ENCODE data around the gene AVL9. TPM values are rescaled to one million over a fixed set of nuclear protein-coding genes. Genes with fewer than 3 reads are reported as not detected.

AVL9 gene
- total RNA-seq, 4 donors from 2014 or later, result 50.9 to 69.2 (median 62.9) TPM

GRCh38 chr7:32470871-32471270 lies 24.4 kb upstream of the AVL9 start:
- intact Hi-C loops (cut with DNase I; ENCODE audit: low total_unique reads) (no loop called here), in situ Hi-C loops (cut with MboI; ENCODE audit: low pct_ligation_motif_present in 1 of 4, low pct_unique_long_range_greater_than_20kb in 1 of 4, low sequenced_read_pairs in 3 of 4) (loop anchor here in 1 of 4 donors (10.0 kb wide), 1 partner anchor 256 kb away; no protein-coding TSS in a partner anchor)
- H3K4me1 ChIP-seq, result no peaks in the 10 kb centered on the region
- WGBS, 2 donors (ENCODE audit: low coverage in 1 of 2), result 77% methylated on average over 5 of the region's 5 CpGs; no CpG with 5 or more reads in 1 of the 2 donors
- TF ChIP-seq POLR2AphosphoS5 (IDR thresholded peaks at IDR 0.05) (no peak), EP300 (IDR thresholded peaks at IDR 0.05; ENCODE audit: low read depth) (no peak), CTCF (IDR thresholded peaks at IDR 0.05) (no peak), POLR2A (IDR thresholded peaks at IDR 0.05) (no peak)
- no peak overlapping the region for H3K4me3 ChIP-seq
- H3K36me3 ChIP-seq, result no peaks in the 10 kb centered on the region
- no peaks in the 10 kb centered on the region for H3K9me3 ChIP-seq
- H3K27me3 ChIP-seq, result no peaks in the 10 kb centered on the region
- H3K27ac ChIP-seq, result no peak overlapping the region
- DNase-seq, result no peak

GRCh38 chr7:32472015-32472414 lies 23.3 kb upstream of the AVL9 start:
- Histone ChIP-seq H3K36me3 (no peaks in the 10 kb centered on the region), H3K4me3 (no peak overlapping the region), H3K4me1 (no peaks in the 10 kb centered on the region), H3K27me3 (no peaks in the 10 kb centered on the region), H3K27ac (no peak overlapping the region), H3K9me3 (no peaks in the 10 kb centered on the region)
- in situ Hi-C loops (cut with MboI; ENCODE audit: low pct_ligation_motif_present in 1 of 4, low pct_unique_long_range_greater_than_20kb in 1 of 4, low sequenced_read_pairs in 3 of 4) (loop anchor here in 1 of 4 donors (10.0 kb wide), 1 partner anchor 257 kb away; no protein-coding TSS in a partner anchor), intact Hi-C loops (cut with DNase I; ENCODE audit: low total_unique reads) (no loop called here)
- TF ChIP-seq EP300 (IDR thresholded peaks at IDR 0.05; ENCODE audit: low read depth) (no peak), POLR2A (IDR thresholded peaks at IDR 0.05) (no peak), CTCF (IDR thresholded peaks at IDR 0.05) (no peak), POLR2AphosphoS5 (IDR thresholded peaks at IDR 0.05) (no peak)
- WGBS, 2 donors (ENCODE audit: low coverage in 1 of 2), result 80 to 89% methylated on average over 1 to 9 of the region's 9 CpGs
- no peak for DNase-seq

DNA sequence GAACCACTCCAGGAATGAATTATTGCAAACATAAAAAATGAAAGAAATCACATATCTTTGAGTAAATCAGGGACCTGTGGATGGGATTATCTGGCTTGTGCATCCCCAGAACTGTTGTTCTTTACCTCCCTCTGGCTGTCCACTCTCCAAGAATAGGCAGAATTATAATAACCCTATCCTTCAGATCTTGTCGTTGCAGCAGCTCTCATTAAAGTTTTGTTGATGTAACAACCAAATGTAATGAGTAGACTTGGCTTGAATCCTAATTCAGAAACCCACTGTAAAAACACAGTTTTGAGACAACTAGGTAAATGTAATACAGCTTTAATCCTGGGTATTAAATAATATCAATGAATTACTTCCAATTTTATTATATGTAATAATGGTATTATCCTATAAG lies 21.3 kb upstream of the AVL9 start:
- H3K27ac ChIP-seq, result no peak overlapping the region
- intact Hi-C loops (cut with DNase I; ENCODE audit: low total_unique reads) (no loop called here), in situ Hi-C loops (cut with MboI; ENCODE audit: low pct_ligation_motif_present in 1 of 4, low pct_unique_long_range_greater_than_20kb in 1 of 4, low sequenced_read_pairs in 3 of 4) (loop anchor here in 1 of 4 donors (10.0 kb wide), 1 partner anchor 259 kb away; no protein-coding TSS in a partner anchor)
- WGBS, 2 donors (ENCODE audit: low coverage in 1 of 2), result 56 to 83% methylated on average over 1 of the region's 1 CpG
- no peak for DNase-seq
- H3K4me3 ChIP-seq, result no peak overlapping the region
- H3K4me1 ChIP-seq, result no peaks in the 10 kb centered on the region
- H3K9me3 ChIP-seq, result no peaks in the 10 kb centered on the region
- no peaks in the 10 kb centered on the region for H3K27me3 ChIP-seq
- TF ChIP-seq CTCF (IDR thresholded peaks at IDR 0.05) (no peak), EP300 (IDR thresholded peaks at IDR 0.05; ENCODE audit: low read depth) (no peak), POLR2A (IDR thresholded peaks at IDR 0.05) (no peak), POLR2AphosphoS5 (IDR thresholded peaks at IDR 0.05) (no peak)
- no peaks in the 10 kb centered on the region for H3K36me3 ChIP-seq

DNA sequence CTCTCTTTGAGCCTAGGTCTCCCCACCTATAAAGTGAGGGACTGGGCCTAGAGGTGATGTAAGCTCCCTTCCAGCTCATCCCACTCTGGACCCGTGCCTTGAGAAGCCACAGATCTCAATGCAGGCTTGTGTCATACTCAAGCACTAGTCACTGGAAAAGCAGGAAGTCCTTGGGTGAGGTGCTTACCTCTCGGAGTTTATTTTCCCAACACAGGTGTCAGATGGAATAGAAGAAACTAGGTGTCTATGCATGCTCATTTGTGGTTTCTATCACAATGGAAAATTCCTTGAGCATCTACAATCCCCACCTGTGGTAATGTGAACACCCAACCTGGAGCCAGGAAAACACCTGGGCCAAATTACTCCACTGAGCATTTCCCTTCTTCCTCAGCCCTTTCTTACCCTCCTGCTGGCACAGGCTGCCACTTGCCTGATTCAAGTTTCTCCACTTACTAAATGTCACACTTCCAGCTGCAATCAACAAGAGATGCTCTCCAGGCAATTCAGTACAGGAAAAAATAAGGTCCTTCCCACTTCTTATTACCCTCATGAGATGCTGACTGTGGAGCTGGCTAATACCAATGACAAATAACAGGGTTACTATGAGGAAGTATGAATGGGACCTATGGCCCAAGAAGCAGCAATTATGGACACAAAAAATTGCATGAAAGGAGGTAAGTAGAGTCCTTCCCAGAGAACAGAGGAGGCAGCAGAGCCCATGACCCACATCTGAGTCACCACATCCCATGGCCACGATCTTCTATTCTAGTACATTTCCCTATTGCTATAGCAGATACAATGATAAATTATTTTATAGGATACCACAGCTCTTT lies 18.3 kb upstream of the AVL9 start:
- TF ChIP-seq EP300 (IDR thresholded peaks at IDR 0.05; ENCODE audit: low read depth) (no peak), POLR2A (IDR thresholded peaks at IDR 0.05) (no peak), CTCF (IDR thresholded peaks at IDR 0.05) (no peak), POLR2AphosphoS5 (IDR thresholded peaks at IDR 0.05) (no peak)
- no peaks in the 10 kb centered on the region for H3K36me3 ChIP-seq
- intact Hi-C loops (cut with DNase I; ENCODE audit: low total_unique reads), result no loop called here
- no peak overlapping the region for H3K4me3 ChIP-seq
- no peak for DNase-seq
- in situ Hi-C loops (cut with MboI; ENCODE audit: low pct_ligation_motif_present in 1 of 4, low pct_unique_long_range_greater_than_20kb in 1 of 4, low sequenced_read_pairs in 3 of 4), result loop anchor here in 2 of 4 donors (10.0 to 25.0 kb wide), 3 partner anchors 262 to 635 kb away; partner anchors contain the start of gene RP9 (in 1 of the 2)
- H3K4me1 ChIP-seq, result no peaks in the 10 kb centered on the region
- no peaks in the 10 kb centered on the region for H3K27me3 ChIP-seq
- H3K27ac ChIP-seq, result no peak overlapping the region
- 60 to 82% methylated on average over 2 to 3 of the region's 3 CpGs for WGBS, 2 donors (ENCODE audit: low coverage in 1 of 2)
- H3K9me3 ChIP-seq, result no peaks in the 10 kb centered on the region
